ENCODE results near the gene NF2. TPM values are rescaled to one million over a fixed set of nuclear protein-coding genes. Genes with fewer than 3 reads are reported as not detected.

The NF2 gene
- total RNA-seq, 3 donors from 2014 or later (not counting 1 experiment from before 2014, with no cell fraction given), result 32.4 to 43.8 (median 39.6) TPM

DNA sequence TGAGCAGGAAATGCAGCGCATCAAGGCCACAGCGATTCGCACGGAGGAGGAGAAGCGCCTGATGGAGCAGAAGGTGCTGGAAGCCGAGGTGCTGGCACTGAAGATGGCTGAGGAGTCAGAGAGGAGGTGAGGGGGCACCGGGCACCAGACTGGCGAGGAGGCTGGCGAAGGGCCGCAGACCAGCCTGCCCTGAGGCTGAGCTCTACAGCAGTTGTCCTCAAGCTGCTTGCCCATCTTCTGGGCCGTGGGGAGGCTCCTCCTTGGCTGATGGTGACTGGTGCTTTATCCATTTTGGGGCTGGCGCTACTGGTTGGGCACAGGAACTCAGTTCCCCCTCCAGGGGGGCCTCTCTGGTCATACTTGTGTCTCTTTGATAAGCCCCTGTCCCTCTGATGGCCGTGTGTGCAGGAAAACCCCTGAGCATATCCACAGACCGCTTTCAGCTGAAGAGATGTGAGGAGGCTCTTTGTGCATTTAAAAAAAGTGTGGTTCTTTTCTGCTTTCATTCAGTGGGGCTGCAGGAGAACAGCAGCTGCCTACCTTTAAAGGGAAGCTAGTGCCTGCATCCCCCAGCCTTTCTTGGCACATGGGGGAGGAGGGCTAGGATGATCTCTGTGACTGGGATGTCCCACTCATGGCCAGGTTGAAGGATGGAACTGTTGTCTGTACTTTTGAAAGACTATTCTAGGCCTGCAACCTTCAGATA lies 70.1 kb downstream of the NF2 start:
- no peaks in the 10 kb centered on the region for H3K9me3 Mint-ChIP-seq
- Histone ChIP-seq H3K27me3 (ENCODE audit: control insufficient read depth, insufficient read depth, low read length) (no peaks in the 10 kb centered on the region), H3K4me1 (ENCODE audit: control insufficient read depth, insufficient read depth, low read length) (no peaks in the 10 kb centered on the region), H3K4me3 (ENCODE audit: low read length) (no peak overlapping the region), H3K36me3 (ENCODE audit: control insufficient read depth, insufficient read depth, low read length) (peaks cover 78% of the 10 kb centered on the region), H3K9me3 (ENCODE audit: control insufficient read depth, insufficient read depth, low read length) (no peaks in the 10 kb centered on the region), H3K27ac (ENCODE audit: low read length) (no peak overlapping the region)
- TF ChIP-seq, protein P1, sequence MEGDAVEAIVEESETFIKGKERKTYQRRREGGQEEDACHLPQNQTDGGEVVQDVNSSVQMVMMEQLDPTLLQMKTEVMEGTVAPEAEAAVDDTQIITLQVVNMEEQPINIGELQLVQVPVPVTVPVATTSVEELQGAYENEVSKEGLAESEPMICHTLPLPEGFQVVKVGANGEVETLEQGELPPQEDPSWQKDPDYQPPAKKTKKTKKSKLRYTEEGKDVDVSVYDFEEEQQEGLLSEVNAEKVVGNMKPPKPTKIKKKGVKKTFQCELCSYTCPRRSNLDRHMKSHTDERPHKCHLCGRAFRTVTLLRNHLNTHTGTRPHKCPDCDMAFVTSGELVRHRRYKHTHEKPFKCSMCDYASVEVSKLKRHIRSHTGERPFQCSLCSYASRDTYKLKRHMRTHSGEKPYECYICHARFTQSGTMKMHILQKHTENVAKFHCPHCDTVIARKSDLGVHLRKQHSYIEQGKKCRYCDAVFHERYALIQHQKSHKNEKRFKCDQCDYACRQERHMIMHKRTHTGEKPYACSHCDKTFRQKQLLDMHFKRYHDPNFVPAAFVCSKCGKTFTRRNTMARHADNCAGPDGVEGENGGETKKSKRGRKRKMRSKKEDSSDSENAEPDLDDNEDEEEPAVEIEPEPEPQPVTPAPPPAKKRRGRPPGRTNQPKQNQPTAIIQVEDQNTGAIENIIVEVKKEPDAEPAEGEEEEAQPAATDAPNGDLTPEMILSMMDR (IDR thresholded peaks at IDR 0.05), result no peak
- intact Hi-C loops (cut with micrococcal nuclease), result no loop called here
- H3K36me3 Mint-ChIP-seq, result peaks cover 25% of the 10 kb centered on the region
- H3K27me3 Mint-ChIP-seq (ENCODE audit: low read depth in 2 of 2), result no peaks in the 10 kb centered on the region
- H3K4me3 Mint-ChIP-seq, result no peak overlapping the region
- 96% methylated on average over 14 of the region's 14 CpGs for WGBS (ENCODE audit: insufficient coverage)
- DNase-seq (no peak), ATAC-seq (no peak)
- no peak overlapping the region for H3K27ac Mint-ChIP-seq
- no peaks in the 10 kb centered on the region for H3K4me1 Mint-ChIP-seq

- Histone ChIP-seq H3K9me3 (ENCODE audit: control insufficient read depth, insufficient read depth, low read length) (no peaks in the 10 kb centered on the region), H3K4me3 (ENCODE audit: low read length) (no peak overlapping the region), H3K27ac (ENCODE audit: low read length) (no peak overlapping the region), H3K4me1 (ENCODE audit: control insufficient read depth, insufficient read depth, low read length) (no peaks in the 10 kb centered on the region), H3K36me3 (ENCODE audit: control insufficient read depth, insufficient read depth, low read length) (peaks cover 78% of the 10 kb centered on the region), H3K27me3 (ENCODE audit: control insufficient read depth, insufficient read depth, low read length) (no peaks in the 10 kb centered on the region)
- intact Hi-C loops (cut with micrococcal nuclease), result no loop called here
- ATAC-seq (no peak), DNase-seq (no peak)
- Mint-ChIP-seq H3K27me3 (ENCODE audit: low read depth in 2 of 2) (no peaks in the 10 kb centered on the region), H3K4me1 (no peaks in the 10 kb centered on the region), H3K36me3 (peaks cover 20% of the 10 kb centered on the region), H3K27ac (no peak overlapping the region), H3K4me3 (no peak overlapping the region), H3K9me3 (no peaks in the 10 kb centered on the region)
- 99% methylated on average over 8 of the region's 8 CpGs for WGBS (ENCODE audit: insufficient coverage)
- TF ChIP-seq, protein P1 (IDR thresholded peaks at IDR 0.05), result no peak
Measured at GRCh38 chr22:29674121-29674520, 70.7 kb downstream of the NF2 start.

DNA sequence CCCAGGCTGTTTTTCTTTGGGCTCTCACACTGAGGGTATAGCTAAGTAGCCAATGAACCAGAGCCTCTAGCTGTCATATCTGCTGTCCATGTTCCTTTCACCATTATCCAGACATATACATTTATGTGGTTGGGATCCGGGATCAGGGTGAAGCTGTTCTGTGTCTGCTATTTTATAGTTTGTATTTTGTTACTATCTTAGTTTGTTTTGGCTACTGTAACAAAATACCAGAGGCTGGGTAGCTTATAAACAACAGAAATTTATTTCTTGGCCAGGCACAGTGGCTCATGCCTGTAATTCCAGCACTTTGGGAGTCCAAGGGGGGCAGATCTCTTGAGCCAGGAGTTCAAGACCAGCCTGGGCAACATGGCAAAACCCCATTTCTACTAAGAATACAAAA lies 75.9 kb downstream of the NF2 start:
- Histone ChIP-seq H3K36me3 (ENCODE audit: control insufficient read depth, insufficient read depth, low read length) (peaks cover 83% of the 10 kb centered on the region), H3K27me3 (ENCODE audit: control insufficient read depth, insufficient read depth, low read length) (no peaks in the 10 kb centered on the region), H3K4me1 (ENCODE audit: control insufficient read depth, insufficient read depth, low read length) (no peaks in the 10 kb centered on the region), H3K27ac (ENCODE audit: low read length) (no peak overlapping the region), H3K4me3 (ENCODE audit: low read length) (no peak overlapping the region), H3K9me3 (ENCODE audit: control insufficient read depth, insufficient read depth, low read length) (no peaks in the 10 kb centered on the region)
- no peaks in the 10 kb centered on the region for H3K27me3 Mint-ChIP-seq (ENCODE audit: low read depth in 2 of 2)
- WGBS (ENCODE audit: insufficient coverage), result 100% methylated on average over 1 of the region's 1 CpG
- H3K4me3 Mint-ChIP-seq, result no peak overlapping the region
- peaks cover 27% of the 10 kb centered on the region for H3K36me3 Mint-ChIP-seq
- ATAC-seq, result no peak
- DNase-seq, result no peak
- TF ChIP-seq, protein P1 (IDR thresholded peaks at IDR 0.05), result no peak
- no peaks in the 10 kb centered on the region for H3K9me3 Mint-ChIP-seq
- H3K27ac Mint-ChIP-seq, result no peak overlapping the region
- intact Hi-C loops (cut with micrococcal nuclease), result no loop called here
- no peaks in the 10 kb centered on the region for H3K4me1 Mint-ChIP-seq

GRCh38 chr22:29683536-29683935 lies 80.1 kb downstream of the NF2 start:
- Histone ChIP-seq H3K36me3 (ENCODE audit: control insufficient read depth, insufficient read depth, low read length) (peaks cover 57% of the 10 kb centered on the region), H3K4me3 (ENCODE audit: low read length) (no peak overlapping the region), H3K27ac (ENCODE audit: low read length) (no peak overlapping the region), H3K4me1 (ENCODE audit: control insufficient read depth, insufficient read depth, low read length) (no peaks in the 10 kb centered on the region), H3K9me3 (ENCODE audit: control insufficient read depth, insufficient read depth, low read length) (no peaks in the 10 kb centered on the region), H3K27me3 (ENCODE audit: control insufficient read depth, insufficient read depth, low read length) (no peaks in the 10 kb centered on the region)
- TF ChIP-seq, protein P1 (IDR thresholded peaks at IDR 0.05), result no peak
- Mint-ChIP-seq H3K9me3 (no peaks in the 10 kb centered on the region), H3K27ac (no peak overlapping the region), H3K27me3 (ENCODE audit: low read depth in 2 of 2) (no peaks in the 10 kb centered on the region), H3K4me1 (no peaks in the 10 kb centered on the region), H3K36me3 (peaks cover 10% of the 10 kb centered on the region), H3K4me3 (no peak overlapping the region)
- ATAC-seq (no peak), DNase-seq (no peak)
- intact Hi-C loops (cut with micrococcal nuclease), result no loop called here
- 98% methylated on average over 4 of the region's 4 CpGs for WGBS (ENCODE audit: insufficient coverage)

All from natural killer cell (primary cell).